ENCODE measurements around the gene MARCHF6. TPM values are rescaled to one million over a fixed set of nuclear protein-coding genes. Genes with fewer than 3 reads are reported as not detected.

Gene MARCHF6
- total and polyA plus RNA-seq, 3 donors from 2014 or later = 120 to 153 (median 136) TPM

DNA sequence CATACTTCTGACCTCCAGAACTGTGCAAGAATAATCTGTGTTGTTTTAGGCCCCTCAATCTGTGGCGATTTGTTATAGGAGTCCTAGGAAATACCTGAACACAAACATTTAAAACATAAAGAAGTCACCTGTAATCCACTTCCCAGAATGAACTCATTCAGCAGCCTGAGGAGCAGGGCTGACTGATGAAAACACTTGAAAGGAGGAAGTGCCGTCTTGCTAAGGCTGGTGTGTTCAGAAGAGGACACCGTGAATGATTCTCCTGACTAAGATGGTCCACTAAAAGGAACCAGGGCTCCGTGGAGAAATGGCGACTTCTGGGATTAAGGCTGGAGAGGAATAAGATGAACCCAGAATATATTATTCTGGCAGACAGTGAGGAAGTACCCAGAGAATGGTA lies 18.7 kb upstream of the MARCHF6 start:
- Histone ChIP-seq H3K4me1 (peaks cover 28% of the 10 kb centered on the region), H3K27me3 (no peaks in the 10 kb centered on the region), H3K4me3 (no peak overlapping the region), H3K27ac (no peak overlapping the region), H3K36me3 (ENCODE audit: low read depth, missing control alignments) (no peaks in the 10 kb centered on the region), H3K9me3 (no peaks in the 10 kb centered on the region)
- DNase-seq = no peak
- WGBS, 2 donors = 68 to 86% methylated on average over 5 of the region's 5 CpGs
- TF ChIP-seq, protein P1, sequence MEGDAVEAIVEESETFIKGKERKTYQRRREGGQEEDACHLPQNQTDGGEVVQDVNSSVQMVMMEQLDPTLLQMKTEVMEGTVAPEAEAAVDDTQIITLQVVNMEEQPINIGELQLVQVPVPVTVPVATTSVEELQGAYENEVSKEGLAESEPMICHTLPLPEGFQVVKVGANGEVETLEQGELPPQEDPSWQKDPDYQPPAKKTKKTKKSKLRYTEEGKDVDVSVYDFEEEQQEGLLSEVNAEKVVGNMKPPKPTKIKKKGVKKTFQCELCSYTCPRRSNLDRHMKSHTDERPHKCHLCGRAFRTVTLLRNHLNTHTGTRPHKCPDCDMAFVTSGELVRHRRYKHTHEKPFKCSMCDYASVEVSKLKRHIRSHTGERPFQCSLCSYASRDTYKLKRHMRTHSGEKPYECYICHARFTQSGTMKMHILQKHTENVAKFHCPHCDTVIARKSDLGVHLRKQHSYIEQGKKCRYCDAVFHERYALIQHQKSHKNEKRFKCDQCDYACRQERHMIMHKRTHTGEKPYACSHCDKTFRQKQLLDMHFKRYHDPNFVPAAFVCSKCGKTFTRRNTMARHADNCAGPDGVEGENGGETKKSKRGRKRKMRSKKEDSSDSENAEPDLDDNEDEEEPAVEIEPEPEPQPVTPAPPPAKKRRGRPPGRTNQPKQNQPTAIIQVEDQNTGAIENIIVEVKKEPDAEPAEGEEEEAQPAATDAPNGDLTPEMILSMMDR (IDR thresholded peaks at IDR 0.05) = no peak
- no peak for TF ChIP-seq POLR2A (IDR thresholded peaks at IDR 0.05)
- intact Hi-C loops (cut with DNase I; ENCODE audit: low total_unique reads) = no loop called here

DNA sequence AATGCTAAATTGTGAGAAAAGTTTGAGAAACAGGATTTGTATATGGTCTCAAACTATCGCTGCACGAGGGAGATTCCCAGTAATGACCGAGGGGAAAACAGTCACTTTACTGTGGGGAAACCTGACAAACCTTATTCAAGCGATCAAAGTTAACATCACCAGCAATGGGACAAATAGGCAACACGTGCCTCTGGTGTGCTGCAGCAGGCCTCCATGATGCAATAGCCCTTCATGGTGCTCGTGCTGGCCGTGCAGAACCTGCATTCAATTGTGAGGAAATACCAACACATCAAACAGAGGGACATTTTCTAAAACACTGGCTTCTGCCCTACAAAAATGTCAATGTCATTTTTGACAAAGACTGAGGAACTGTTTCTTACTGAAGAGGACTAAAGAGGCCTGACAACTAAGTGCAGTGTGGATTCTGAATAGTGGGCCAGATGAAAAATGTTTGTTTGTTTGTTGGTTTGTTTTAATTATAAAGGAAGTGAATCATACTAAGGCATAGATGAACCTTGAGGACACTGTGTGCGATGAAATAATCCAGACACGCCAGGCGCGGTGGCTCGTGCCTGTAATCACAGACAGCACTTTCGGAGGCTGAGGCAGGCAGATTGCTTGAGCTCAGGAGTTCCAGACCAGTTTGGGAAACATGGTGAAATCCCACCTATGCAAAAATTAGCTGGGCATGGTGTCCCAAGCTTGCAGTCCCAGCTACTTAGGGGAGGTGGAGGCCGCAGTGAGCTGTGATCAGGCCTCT lies 17.6 kb upstream of the MARCHF6 start:
- Histone ChIP-seq H3K27me3 (no peaks in the 10 kb centered on the region), H3K36me3 (ENCODE audit: low read depth, missing control alignments) (no peaks in the 10 kb centered on the region), H3K4me3 (no peak overlapping the region), H3K9me3 (no peaks in the 10 kb centered on the region), H3K27ac (no peak overlapping the region), H3K4me1 (peaks cover 19% of the 10 kb centered on the region)
- intact Hi-C loops (cut with DNase I; ENCODE audit: low total_unique reads) = no loop called here
- DNase-seq = no peak
- 93 to 95% methylated on average over 14 of the region's 14 CpGs for WGBS, 2 donors
- TF ChIP-seq, protein P1 (IDR thresholded peaks at IDR 0.05) = no peak

DNA sequence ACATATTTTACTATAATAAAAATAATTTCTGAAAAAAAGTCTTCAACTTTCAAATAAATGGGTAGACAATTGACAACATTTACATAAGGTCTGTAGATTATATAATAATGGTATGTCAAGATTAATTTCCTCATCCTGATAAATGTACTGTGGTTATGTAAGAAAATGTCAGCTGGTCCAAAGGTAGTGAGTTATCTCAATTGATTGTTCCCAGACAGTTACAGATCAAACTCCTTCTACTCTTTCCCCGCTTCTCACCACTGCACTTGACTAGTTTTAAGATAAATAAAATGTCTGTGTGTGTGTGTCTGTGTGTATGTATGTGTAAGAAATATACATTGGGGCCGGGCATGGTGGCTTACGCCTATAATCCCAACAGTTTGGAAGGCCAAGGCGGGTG lies 16.4 kb upstream of the MARCHF6 start:
- 93 to 95% methylated on average over 4 of the region's 4 CpGs for WGBS, 2 donors
- DNase-seq = no peak
- Histone ChIP-seq H3K27me3 (no peaks in the 10 kb centered on the region), H3K27ac (no peak overlapping the region), H3K4me3 (no peak overlapping the region), H3K9me3 (no peaks in the 10 kb centered on the region), H3K4me1 (peaks cover 9% of the 10 kb centered on the region), H3K36me3 (ENCODE audit: low read depth, missing control alignments) (no peaks in the 10 kb centered on the region)
- intact Hi-C loops (cut with DNase I; ENCODE audit: low total_unique reads) = no loop called here
- no peak for TF ChIP-seq POLR2A (IDR thresholded peaks at IDR 0.05)
- TF ChIP-seq, protein P1 (IDR thresholded peaks at IDR 0.05) = no peak

DNA sequence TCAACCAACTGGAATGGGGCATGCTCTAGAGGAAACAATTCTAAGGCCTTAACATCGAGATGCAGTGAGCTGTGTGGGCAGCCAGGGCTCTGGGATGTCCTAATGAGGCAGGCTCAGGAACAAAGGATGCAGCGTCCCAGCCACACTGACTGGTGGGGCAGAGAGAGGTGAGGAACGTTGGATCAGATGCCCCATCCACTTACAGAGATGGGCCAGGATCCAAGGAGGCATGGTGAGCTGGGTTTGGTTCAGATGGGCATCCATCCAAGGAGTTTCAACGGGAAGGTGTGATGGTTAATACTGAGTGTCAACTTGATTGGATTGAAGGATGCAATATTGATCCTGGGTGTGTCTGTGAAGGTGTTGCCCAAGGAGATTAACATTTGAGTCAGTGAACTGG lies 15.5 kb upstream of the MARCHF6 start:
- Histone ChIP-seq H3K9me3 (no peaks in the 10 kb centered on the region), H3K36me3 (ENCODE audit: low read depth, missing control alignments) (no peaks in the 10 kb centered on the region), H3K4me3 (no peak overlapping the region), H3K27me3 (no peaks in the 10 kb centered on the region), H3K27ac (no peak overlapping the region), H3K4me1 (peaks cover 3% of the 10 kb centered on the region)
- TF ChIP-seq POLR2A (IDR thresholded peaks at IDR 0.05) = no peak
- TF ChIP-seq, protein P1 (IDR thresholded peaks at IDR 0.05) = no peak
- no peak for DNase-seq
- WGBS, 2 donors = 80 to 89% methylated on average over 4 of the region's 4 CpGs
- intact Hi-C loops (cut with DNase I; ENCODE audit: low total_unique reads) = no loop called here

DNA sequence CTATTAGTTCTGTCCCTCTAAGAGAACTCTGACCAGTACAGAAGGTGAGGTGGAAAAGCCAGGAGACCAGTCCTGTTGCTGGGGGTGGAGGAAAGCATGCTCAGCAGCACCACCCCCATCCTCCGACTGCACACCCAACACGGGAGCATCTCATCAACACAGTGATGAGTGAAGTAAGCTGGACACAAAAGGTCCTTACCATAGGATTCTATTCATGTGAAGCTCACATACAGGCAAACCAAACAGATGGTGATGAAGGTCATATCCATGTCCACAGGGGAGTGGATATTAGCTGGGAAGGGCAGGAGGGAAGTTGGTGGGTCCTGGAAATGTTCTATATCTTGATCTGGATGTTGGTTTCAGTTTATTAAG lies 14.8 kb upstream of the MARCHF6 start:
- Histone ChIP-seq H3K27me3 (no peaks in the 10 kb centered on the region), H3K4me3 (no peak overlapping the region), H3K9me3 (no peaks in the 10 kb centered on the region), H3K36me3 (ENCODE audit: low read depth, missing control alignments) (no peaks in the 10 kb centered on the region), H3K27ac (no peak overlapping the region), H3K4me1 (no peaks in the 10 kb centered on the region)
- WGBS, 2 donors = 83 to 94% methylated on average over 2 of the region's 2 CpGs
- TF ChIP-seq, protein P1 (IDR thresholded peaks at IDR 0.05) = no peak
- no peak for TF ChIP-seq POLR2A (IDR thresholded peaks at IDR 0.05)
- DNase-seq = no peak
- intact Hi-C loops (cut with DNase I; ENCODE audit: low total_unique reads) = no loop called here
